Glutamatergic neuron (in vitro differentiated cells): Measurements from ENCODE around the gene GPR17. TPM values are rescaled to one million over a fixed set of nuclear protein-coding genes. Genes with fewer than 3 reads are reported as not detected.

Experiments used
- DNase-seq: peaks from one replicate; pipeline ENCODE4 v3.0.0; 2022
- H3K27ac Mint-ChIP-seq: one replicate; pipeline ENCODE4 v1.8.0; 2020; ENCODE audit warnings: mild to moderate bottlenecking, mixed read lengths, inconsistent platforms; ENCODE audit not compliant: unreplicated experiment
- H3K27me3 Mint-ChIP-seq: one replicate; pipeline ENCODE4 v1.8.0; 2020; ENCODE audit warnings: mild to moderate bottlenecking, moderate library complexity, mixed read lengths, inconsistent platforms; ENCODE audit not compliant: unreplicated experiment
- H3K36me3 Mint-ChIP-seq: one replicate; pipeline ENCODE4 v1.8.0; 2020; ENCODE audit warnings: mild to moderate bottlenecking, mixed read lengths, inconsistent platforms; ENCODE audit not compliant: unreplicated experiment
- H3K4me1 Mint-ChIP-seq: one replicate; pipeline ENCODE4 v1.8.0; 2020; ENCODE audit warnings: mild to moderate bottlenecking, low read depth, mixed read lengths, inconsistent platforms; ENCODE audit not compliant: unreplicated experiment
- H3K4me3 Mint-ChIP-seq: one replicate; pipeline ENCODE4 v1.8.0; 2020; ENCODE audit warnings: mild to moderate bottlenecking, mixed read lengths, inconsistent platforms; ENCODE audit not compliant: unreplicated experiment
- H3K9me3 Mint-ChIP-seq: one replicate; pipeline ENCODE4 v1.8.0; 2020; ENCODE audit warnings: mild to moderate bottlenecking, moderate library complexity, mixed read lengths, inconsistent platforms; ENCODE audit not compliant: unreplicated experiment
- total RNA-seq: library from RNA; stranded (reverse); fragmentation: NEBNext Ultra II Directional; extraction: Animal tissue kit (Norgen Biotek cat#: 25700); gene quantifications from one replicate; pipeline ENCODE4 v1.2.1, GENCODE V29; 2021; ENCODE audit not compliant: unreplicated experiment
- TF ChIP-seq, protein P1 (sequence below): fragments of 200-600 bp; sonication (generic); IDR thresholded peaks from one replicate; pipeline ENCODE4 v1.5.0; 2021; ENCODE audit not compliant: partially characterized antibody, unreplicated experiment

Gene GPR17
- total RNA-seq, 1 donor from 2014 or later = not detected

GRCh38 chr2:127678991-127679390, 33.0 kb downstream of the GPR17 start:
- Mint-ChIP-seq H3K27me3 (peaks cover 20% of the 10 kb centered on the region), H3K36me3 (no peaks in the 10 kb centered on the region), H3K4me3 (no peak overlapping the region), H3K27ac (no peak overlapping the region), H3K9me3 (peaks cover 2% of the 10 kb centered on the region), H3K4me1 (peaks cover 9% of the 10 kb centered on the region)
- TF ChIP-seq, protein P1, sequence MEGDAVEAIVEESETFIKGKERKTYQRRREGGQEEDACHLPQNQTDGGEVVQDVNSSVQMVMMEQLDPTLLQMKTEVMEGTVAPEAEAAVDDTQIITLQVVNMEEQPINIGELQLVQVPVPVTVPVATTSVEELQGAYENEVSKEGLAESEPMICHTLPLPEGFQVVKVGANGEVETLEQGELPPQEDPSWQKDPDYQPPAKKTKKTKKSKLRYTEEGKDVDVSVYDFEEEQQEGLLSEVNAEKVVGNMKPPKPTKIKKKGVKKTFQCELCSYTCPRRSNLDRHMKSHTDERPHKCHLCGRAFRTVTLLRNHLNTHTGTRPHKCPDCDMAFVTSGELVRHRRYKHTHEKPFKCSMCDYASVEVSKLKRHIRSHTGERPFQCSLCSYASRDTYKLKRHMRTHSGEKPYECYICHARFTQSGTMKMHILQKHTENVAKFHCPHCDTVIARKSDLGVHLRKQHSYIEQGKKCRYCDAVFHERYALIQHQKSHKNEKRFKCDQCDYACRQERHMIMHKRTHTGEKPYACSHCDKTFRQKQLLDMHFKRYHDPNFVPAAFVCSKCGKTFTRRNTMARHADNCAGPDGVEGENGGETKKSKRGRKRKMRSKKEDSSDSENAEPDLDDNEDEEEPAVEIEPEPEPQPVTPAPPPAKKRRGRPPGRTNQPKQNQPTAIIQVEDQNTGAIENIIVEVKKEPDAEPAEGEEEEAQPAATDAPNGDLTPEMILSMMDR = no peak
- no peak for DNase-seq

GRCh38 chr2:127679680-127680361, 33.9 kb downstream of the GPR17 start:
- TF ChIP-seq, protein P1 = no peak
- peaks cover 2% of the 10 kb centered on the region for H3K9me3 Mint-ChIP-seq
- peaks cover 6% of the 10 kb centered on the region for H3K4me1 Mint-ChIP-seq
- DNase-seq = no peak
- H3K27ac Mint-ChIP-seq = no peak overlapping the region
- no peak overlapping the region for H3K4me3 Mint-ChIP-seq
- peaks cover 19% of the 10 kb centered on the region for H3K27me3 Mint-ChIP-seq
- no peaks in the 10 kb centered on the region for H3K36me3 Mint-ChIP-seq

DNA sequence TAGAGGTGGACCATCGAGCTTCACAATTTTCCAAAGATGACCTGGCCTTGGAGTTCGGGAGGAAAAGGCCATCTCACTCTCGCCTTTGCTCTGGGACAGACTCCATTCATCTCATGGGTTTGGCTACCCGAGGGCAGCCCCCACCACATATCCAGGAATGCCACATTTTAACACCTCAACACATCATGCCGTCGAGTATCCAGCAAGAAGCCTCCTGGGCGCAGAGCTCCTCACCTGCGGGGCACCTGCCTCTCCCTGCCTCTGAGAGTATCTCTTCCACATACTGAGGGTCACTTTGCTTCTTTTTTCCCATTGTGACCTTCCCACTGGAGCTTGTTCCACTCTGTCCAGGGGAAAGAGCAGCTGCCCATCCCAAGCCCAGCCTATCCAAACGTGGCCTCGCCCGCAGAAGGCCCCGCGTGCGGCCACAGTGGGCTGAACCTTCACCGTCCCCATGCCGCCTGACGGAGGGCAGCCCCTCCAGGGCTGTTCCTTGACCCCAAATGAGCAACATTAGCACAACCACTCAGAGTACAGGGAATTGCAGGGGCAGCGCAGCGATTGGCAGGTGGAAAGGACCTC, 34.8 kb downstream of the GPR17 start:
- Mint-ChIP-seq H3K9me3 (peaks cover 2% of the 10 kb centered on the region), H3K27ac (no peak overlapping the region), H3K4me3 (no peak overlapping the region), H3K4me1 (peaks cover 6% of the 10 kb centered on the region), H3K27me3 (peaks cover 21% of the 10 kb centered on the region), H3K36me3 (no peaks in the 10 kb centered on the region)
- no peak for DNase-seq
- TF ChIP-seq, protein P1 = no peak

DNA sequence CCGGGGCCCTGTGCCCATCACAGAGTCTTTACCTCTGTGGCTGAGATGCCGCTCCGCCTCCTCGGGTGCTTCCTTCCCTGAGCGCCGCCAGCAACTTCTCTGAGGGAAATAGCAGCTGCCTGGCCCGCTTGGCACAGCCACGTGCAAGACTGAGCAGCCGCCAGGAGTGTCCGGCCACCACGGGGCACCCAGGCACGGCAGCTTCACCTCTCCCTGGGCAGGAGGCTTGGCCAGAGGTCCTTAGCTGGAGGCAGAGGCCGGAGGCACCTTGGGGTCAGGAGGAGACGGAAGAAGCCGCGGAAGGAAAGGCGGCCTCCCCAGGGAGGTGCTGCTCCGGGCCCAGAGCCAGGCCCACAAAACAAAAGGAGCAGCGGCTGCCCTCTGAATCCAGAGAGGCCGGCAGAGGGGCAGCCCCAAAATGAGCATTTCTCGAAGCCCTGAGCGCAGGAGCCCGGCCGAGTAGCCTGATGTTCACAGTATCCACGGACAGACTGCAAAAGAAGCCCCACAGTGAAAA, 35.4 kb downstream of the GPR17 start:
- Mint-ChIP-seq H3K27me3 (peaks cover 17% of the 10 kb centered on the region), H3K36me3 (no peaks in the 10 kb centered on the region), H3K4me3 (no peak overlapping the region), H3K27ac (no peak overlapping the region), H3K9me3 (no peaks in the 10 kb centered on the region), H3K4me1 (peaks cover 3% of the 10 kb centered on the region)
- DNase-seq = no peak
- TF ChIP-seq, protein P1 = no peak
